Smooth muscle cell (in vitro differentiated cells): ENCODE measurements around the gene FN1. TPM values are rescaled to one million over a fixed set of nuclear protein-coding genes. Genes with fewer than 3 reads are reported as not detected.

Experiments
- DNase-seq: peaks from one replicate; lab custom pipeline; 2025; ENCODE audit not compliant: unreplicated experiment; lab: John Stamatoyannopoulos, UW
- H2AFZ ChIP-seq: fragments of 200-600 bp; sonication (generic); 2 replicates; pipeline ENCODE4 v1.6.0; 2016; ENCODE audit warnings: antibody characterized with exemption, low read depth, mild to moderate bottlenecking
- H3F3A ChIP-seq: fragments of 200-600 bp; sonication (generic); 2 replicates; pipeline ENCODE4 v1.6.0; 2017; ENCODE audit warnings: antibody characterized with exemption, low read depth
- H3K27ac ChIP-seq: fragments of 200-600 bp; sonication (generic); 2 replicates; pipeline ENCODE4 v1.5.1; 2016; ENCODE audit warnings: low read depth, mild to moderate bottlenecking
- H3K27me3 ChIP-seq: fragments of 200-600 bp; sonication (generic); 2 replicates; pipeline ENCODE4 v1.6.1; 2016; ENCODE audit warnings: low read depth, mild to moderate bottlenecking
- H3K36me3 ChIP-seq: fragments of 200-600 bp; sonication (generic); 2 replicates; pipeline ENCODE4 v1.5.1; 2016; ENCODE audit warnings: low read depth
- H3K4me1 ChIP-seq: fragments of 200-600 bp; sonication (generic); 2 replicates; pipeline ENCODE4 v1.5.1; 2016; ENCODE audit warnings: low read depth
- H3K4me2 ChIP-seq: fragments of 200-600 bp; sonication (generic); 2 replicates; pipeline ENCODE4 v1.6.0; 2016; ENCODE audit warnings: mild to moderate bottlenecking
- H3K4me3 ChIP-seq: fragments of 200-600 bp; sonication (generic); 2 replicates; pipeline ENCODE4 v1.5.1; 2016; ENCODE audit warnings: mild to moderate bottlenecking
- H3K79me2 ChIP-seq: fragments of 200-600 bp; sonication (generic); 2 replicates; pipeline ENCODE4 v1.6.0; 2016; ENCODE audit warnings: low read depth, mild to moderate bottlenecking
- H3K9ac ChIP-seq: fragments of 200-600 bp; sonication (generic); 2 replicates; pipeline ENCODE4 v1.6.0; 2016; ENCODE audit warnings: low read depth
- H3K9me3 ChIP-seq: fragments of 200-600 bp; sonication (generic); replicated peaks from 2 replicates; pipeline ENCODE4 v1.5.1; 2016; ENCODE audit warnings: low read depth
- H4K20me1 ChIP-seq: fragments of 200-600 bp; sonication (generic); 2 replicates; pipeline ENCODE4 v1.6.0; 2016; ENCODE audit warnings: low read depth
- WGBS: methylation state at CpG from one replicate; pipeline ENCODE4 v1.1.7; 2016; ENCODE audit warnings: low lambda C conversion rate; 5-methylcytosine and 5-hydroxymethylcytosine counted together
- polyA plus RNA-seq: library from polyadenylated mRNA; unstranded; fragments of >200 nt; fragmentation: Nextera tagmentation; extraction: Ambion mirVana; gene quantifications from 2 replicates; pipeline ENCODE4 v1.2.1, GENCODE V29; 2016
- total RNA-seq: library from RNA; depleted of rRNA; stranded (reverse); fragments of >200 nt; gene quantifications from 2 replicates; pipeline ENCODE4 v1.2.3, GENCODE V29; 2014
- TF ChIP-seq, protein P1 (sequence below): fragments of 200-600 bp; sonication (generic); IDR thresholded peaks from 2 replicates; pipeline ENCODE4 v1.5.1; 2017; ENCODE audit warnings: borderline replicate concordance, mild to moderate bottlenecking, antibody characterized with exemption; ENCODE audit not compliant: insufficient read depth, poor library complexity, severe bottlenecking

Gene FN1
- total and polyA plus RNA-seq, 2 experiments from 2014 or later, result 10,917 to 21,295 TPM

- H3K4me1 ChIP-seq, result no peaks in the 10 kb centered on the region
- H3K36me3 ChIP-seq, result peaks cover 60% of the 10 kb centered on the region
- H3K4me2 ChIP-seq, result no peak overlapping the region
- H3K9ac ChIP-seq, result no peak overlapping the region
- no peaks in the 10 kb centered on the region for H3K9me3 ChIP-seq
- H3K4me3 ChIP-seq, result no peak overlapping the region
- no peak for DNase-seq
- no peaks in the 10 kb centered on the region for H3K79me2 ChIP-seq
- WGBS, result 93% methylated on average over 11 of the region's 11 CpGs
- H3F3A ChIP-seq, result peaks cover 94% of the 10 kb centered on the region
- H3K27me3 ChIP-seq, result no peaks in the 10 kb centered on the region
- H2AFZ ChIP-seq, result no peak overlapping the region
- TF ChIP-seq, protein P1, sequence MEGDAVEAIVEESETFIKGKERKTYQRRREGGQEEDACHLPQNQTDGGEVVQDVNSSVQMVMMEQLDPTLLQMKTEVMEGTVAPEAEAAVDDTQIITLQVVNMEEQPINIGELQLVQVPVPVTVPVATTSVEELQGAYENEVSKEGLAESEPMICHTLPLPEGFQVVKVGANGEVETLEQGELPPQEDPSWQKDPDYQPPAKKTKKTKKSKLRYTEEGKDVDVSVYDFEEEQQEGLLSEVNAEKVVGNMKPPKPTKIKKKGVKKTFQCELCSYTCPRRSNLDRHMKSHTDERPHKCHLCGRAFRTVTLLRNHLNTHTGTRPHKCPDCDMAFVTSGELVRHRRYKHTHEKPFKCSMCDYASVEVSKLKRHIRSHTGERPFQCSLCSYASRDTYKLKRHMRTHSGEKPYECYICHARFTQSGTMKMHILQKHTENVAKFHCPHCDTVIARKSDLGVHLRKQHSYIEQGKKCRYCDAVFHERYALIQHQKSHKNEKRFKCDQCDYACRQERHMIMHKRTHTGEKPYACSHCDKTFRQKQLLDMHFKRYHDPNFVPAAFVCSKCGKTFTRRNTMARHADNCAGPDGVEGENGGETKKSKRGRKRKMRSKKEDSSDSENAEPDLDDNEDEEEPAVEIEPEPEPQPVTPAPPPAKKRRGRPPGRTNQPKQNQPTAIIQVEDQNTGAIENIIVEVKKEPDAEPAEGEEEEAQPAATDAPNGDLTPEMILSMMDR, result no peak
- peaks cover 100% of the 10 kb centered on the region for H4K20me1 ChIP-seq
- peak overlapping the region; percentile 86 for H3K27ac ChIP-seq
Observed at GRCh38 chr2:215405722-215406581, 29.9 kb downstream of the FN1 start.

DNA sequence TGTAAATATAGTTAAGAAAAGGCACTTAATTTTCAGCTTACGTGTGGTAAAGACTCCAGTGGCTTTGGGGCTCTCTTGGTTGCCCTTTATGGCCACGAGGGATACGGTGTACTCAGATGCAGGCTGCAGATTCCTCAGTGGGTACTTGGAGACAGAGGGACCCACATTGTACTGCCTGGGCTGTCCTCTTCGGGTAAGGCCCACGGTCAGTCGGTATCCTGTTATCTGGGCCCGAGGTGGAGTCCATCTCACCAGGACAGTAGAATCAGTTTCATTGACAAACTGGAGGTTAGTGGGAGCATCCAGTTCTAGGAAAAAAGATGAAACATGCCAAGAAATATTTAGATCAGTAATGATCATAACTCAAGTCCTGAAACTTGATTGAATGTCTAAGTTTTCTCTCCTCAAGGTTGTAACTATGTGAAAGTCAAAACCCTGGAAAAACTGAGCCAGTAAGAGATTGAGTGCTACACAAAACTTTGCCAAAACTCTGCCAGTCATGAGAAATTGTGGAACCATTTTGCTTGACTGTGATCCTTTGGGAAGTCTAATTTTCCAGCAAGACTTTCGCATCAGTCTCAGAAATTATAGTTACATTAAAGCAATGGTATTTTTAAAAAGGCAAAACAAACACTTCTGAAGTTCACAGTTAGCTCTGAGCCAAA lies 31.4 kb downstream of the FN1 start:
- DNase-seq, result no peak
- peaks cover under 1% of the 10 kb centered on the region for H3K79me2 ChIP-seq
- H3K27ac ChIP-seq, result peak overlapping the region; percentile 86
- peaks cover 100% of the 10 kb centered on the region for H4K20me1 ChIP-seq
- H3F3A ChIP-seq, result peaks cover 90% of the 10 kb centered on the region
- no peak overlapping the region for H2AFZ ChIP-seq
- no peaks in the 10 kb centered on the region for H3K27me3 ChIP-seq
- H3K4me3 ChIP-seq, result no peak overlapping the region
- WGBS, result 90% methylated on average over 8 of the region's 8 CpGs
- TF ChIP-seq, protein P1, result no peak
- H3K9ac ChIP-seq, result no peak overlapping the region
- H3K4me1 ChIP-seq, result no peaks in the 10 kb centered on the region
- H3K4me2 ChIP-seq, result peak overlapping the region; percentile 10
- H3K36me3 ChIP-seq, result peaks cover 68% of the 10 kb centered on the region
- no peaks in the 10 kb centered on the region for H3K9me3 ChIP-seq

DNA sequence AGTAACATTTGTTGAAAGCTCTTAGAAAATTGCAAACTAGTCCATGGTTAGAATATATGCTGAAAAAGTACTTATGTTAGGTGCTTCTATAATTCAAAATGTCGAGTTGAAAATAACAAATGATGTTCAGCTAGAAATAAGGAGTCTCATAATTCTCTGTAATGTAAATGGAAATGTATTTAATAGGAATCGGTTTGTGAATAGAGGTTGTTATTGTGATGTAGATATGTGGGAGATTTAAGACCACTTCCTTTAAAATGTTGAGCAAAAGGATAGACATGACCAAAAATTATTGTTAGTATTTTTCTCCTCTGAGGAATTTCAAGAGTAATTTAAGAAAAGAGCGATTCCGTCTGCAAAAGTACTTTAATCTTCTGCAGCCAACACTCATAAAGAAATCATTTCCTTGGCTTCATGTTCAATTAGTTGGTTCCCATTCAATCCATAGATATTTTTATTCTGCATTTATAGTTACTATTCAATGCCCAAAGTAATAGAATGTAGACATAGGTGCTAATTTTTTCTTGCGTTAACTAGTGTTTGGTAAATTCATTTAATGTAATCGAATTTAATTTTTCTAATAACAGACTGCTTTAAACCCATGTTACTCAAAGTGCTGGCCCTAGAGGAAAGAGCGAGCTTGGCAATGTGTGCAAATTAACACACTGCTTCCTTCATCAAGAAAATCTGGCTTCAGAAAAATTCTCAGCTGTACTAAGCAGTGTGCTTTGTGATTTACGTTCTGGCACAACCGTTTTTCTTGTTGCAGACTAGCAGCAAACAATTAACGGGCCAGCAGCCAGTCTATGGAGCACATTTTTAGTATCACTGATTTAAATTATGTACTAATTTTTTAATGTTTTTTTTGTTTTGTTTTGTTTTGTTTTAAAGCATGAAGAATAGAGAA lies 32.2 kb downstream of the FN1 start:
- Histone ChIP-seq H4K20me1 (peaks cover 100% of the 10 kb centered on the region), H2AFZ (no peak overlapping the region), H3K4me3 (no peak overlapping the region), H3K4me1 (no peaks in the 10 kb centered on the region), H3K79me2 (peaks cover 3% of the 10 kb centered on the region), H3F3A (peaks cover 90% of the 10 kb centered on the region), H3K27me3 (no peaks in the 10 kb centered on the region), H3K9me3 (no peaks in the 10 kb centered on the region), H3K36me3 (peaks cover 76% of the 10 kb centered on the region), H3K4me2 (peak overlapping the region; percentile 10), H3K27ac (peak overlapping the region; percentile 86), H3K9ac (peak overlapping the region; percentile 1)
- TF ChIP-seq, protein P1, result no peak
- DNase-seq, result no peak
- WGBS, result 88% methylated on average over 10 of the region's 10 CpGs
